Stimulated activated CD4-positive, alpha-beta T cell treated with anti-CD3 and anti-CD28 coated beads, TNF-alpha, amount 100 ng/mL, for 48 hours (primary cell): ENCODE results near the gene EPYC.

Experiments used
- DNase-seq, 3 donors: peaks; one replicate each; pipeline ENCODE4 v3.0.0-alpha.2; 2020; ENCODE audit warnings: low read depth in 3 of 3

EPYC gene, protein sequence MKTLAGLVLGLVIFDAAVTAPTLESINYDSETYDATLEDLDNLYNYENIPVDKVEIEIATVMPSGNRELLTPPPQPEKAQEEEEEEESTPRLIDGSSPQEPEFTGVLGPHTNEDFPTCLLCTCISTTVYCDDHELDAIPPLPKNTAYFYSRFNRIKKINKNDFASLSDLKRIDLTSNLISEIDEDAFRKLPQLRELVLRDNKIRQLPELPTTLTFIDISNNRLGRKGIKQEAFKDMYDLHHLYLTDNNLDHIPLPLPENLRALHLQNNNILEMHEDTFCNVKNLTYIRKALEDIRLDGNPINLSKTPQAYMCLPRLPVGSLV

DNA sequence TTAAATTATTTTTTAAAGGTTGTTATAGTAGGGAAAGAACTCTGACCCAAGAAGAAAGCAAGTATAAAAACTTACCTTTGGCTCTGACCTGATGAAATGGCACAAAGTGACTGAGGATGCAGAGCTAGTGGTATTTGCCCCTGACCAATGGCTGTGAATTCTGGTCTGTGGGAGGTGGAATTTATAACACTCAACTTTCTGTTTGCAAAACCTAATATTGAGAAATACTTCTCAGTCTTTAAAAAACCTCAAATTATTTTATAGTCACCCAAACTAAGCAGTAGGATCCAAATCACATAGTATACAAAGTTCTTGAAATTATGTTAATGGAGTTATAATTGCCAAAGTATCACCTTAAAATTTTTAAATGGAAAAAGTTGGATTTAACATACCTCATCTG is at the start of gene EPYC:
Gene EPYC, minus strand, starts transcription at position 101 of the 400 bp plus-strand sequence. CDS start 2,407 bp downstream, outside the sequence.
- DNase-seq, result no peak

DNA sequence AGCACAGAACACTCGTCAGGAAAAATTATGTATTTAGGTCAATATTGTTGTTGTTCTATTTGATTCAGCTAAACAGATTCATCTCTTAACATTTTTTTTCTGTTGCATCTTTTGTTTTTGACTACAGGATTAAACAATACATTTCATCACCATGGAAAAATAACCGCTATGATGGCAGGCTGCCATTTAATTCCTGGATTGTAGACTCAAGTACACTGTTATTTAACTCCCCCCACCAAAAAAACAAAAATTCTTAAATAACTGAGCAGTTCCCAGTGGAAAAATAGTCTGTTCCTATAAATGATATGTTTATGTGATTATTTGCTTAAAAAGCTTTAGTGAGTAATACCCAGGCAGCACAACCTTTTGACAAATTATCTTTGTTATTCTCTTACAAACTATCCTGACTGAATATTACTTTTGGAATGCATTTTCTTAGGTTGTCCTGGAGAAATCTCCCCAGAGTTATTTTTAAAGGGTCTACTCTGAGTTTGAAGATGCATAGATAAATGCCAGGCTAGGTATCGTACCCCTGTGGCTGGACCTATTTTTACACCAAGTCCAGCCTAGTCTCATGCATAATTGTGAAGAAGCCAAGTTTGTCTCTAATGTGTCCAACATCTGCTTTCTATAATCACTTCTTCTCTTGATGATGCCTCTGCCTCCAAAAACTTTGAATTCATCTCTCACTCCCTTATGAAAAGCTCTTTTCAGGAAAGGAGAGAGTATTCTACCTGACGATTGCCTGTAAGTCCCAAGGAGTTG is 49.4 kb upstream of the EPYC start:
- no peak for DNase-seq

DNA sequence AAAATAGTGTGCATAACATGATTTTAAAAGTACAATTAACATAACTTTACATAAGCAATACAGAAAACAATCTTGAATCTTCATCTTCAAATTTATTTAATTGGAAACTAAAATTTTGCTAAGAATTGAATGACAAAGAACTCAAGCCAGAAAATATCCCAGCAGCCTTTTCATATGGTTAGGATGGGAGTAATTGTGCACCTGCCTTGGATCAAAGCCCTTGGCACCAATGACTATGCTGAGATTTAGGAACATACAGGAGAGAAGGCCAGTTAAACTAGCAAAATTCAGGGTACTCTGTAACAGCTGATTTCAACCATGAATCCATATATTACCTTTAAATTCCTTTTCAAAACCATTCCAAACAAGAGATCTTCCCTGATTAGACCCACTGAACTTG is 47.3 kb upstream of the EPYC start:
- DNase-seq, result no peak

DNA sequence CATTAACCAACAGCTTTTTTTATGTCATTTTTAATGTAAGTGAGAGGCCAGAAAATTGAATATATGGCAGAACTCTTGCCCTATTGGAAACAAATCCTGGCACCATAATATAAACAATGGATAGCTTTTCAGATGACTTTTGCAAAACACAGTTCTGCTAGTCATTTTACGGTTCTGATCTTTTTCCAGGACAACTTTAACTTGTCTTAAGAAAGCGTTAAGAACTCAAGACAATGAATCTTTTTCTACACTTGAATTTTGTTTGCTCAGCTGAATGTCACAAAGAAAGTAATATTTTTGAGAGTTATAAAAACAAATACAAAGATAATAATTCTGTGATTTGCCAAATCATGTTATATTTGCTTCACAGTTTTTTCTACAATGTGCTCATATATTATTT is 39.8 kb upstream of the EPYC start:
- DNase-seq, result no peak

DNA sequence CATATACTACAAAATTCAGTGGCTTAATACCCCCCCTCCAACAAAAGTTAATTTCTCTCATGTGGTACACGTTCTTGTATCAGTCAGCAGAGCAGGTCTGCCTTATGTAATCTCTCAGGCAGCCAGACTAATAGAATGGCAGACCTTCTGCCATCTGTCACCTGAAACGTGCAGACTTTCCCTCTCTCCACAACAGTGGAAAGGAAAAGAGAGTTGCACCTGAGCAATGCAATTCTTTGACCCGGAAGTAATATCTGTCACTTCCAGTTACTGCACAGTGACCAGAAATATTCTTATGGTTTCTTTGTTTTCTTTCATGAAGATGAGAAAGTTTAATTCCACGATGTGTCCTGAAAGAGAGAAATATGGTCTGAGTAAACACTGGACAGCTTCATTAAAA is 38.6 kb upstream of the EPYC start:
- no peak for DNase-seq

DNA sequence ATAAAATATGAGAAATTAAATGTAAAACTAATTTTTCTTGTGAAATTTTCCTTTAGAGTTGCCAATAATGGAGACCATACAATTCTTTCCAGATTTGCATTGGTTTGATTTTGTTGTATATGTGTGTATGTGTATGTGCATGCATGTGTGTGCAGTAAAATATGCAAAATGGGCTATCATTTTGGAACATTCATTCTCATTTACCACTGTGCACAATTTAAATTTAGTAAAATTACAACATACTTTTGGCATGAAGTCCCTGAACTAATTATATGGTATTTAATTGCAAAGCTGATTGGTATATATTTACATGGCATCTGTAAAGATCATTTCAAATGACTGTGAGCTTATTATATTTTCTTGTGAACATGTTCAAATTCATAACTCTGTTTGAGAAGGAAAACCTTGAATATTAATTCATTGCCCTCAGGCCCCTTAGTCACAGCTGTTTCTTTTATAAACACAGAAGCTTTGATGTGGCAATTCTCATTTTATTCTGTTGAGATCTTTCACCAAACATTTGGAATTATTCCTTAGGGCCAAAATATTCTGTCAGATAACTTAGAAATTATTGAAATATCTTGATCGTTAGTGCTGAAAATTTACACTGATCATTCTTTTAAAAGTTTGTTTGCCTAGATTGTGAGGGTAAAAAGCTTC is 35.5 kb upstream of the EPYC start:
- no peak for DNase-seq

DNA sequence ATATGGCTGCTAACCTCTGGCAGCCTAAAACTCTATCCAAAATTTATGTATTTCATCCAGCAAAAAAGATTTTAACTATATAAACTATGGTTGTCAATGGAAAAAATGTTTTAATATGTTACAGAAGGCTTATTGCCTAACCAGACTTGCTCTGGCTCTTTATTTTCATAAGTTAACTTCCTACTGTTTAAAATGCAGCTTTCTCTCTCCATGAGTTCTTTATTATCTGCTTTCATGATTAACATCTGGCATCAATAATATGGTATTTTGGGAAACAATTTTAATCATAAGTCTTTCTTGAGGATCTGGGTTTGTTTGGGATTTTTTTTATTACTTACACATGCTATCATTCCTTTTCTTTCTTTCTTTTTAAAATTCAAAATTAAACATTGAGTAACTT is 32.5 kb upstream of the EPYC start:
- DNase-seq, result no peak

DNA sequence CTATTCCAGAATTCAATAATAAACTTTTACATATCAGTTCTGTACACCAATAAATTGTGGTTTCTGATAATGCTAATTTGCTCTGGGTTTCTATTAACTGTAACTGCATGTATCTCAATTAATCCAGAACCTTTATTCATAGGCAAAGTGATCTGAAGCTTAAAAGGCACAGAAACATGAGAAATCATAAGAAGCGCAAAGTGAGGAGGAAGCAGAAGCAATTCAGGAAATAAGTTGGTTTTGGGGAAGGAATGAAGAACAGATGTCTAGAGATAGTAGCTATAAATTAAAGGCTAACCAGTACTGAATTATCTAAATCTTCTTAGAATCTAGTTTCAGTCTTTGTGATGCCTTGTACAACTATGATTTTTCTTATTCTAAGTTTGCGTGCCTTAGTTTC is 28.5 kb upstream of the EPYC start:
- DNase-seq, result no peak

DNA sequence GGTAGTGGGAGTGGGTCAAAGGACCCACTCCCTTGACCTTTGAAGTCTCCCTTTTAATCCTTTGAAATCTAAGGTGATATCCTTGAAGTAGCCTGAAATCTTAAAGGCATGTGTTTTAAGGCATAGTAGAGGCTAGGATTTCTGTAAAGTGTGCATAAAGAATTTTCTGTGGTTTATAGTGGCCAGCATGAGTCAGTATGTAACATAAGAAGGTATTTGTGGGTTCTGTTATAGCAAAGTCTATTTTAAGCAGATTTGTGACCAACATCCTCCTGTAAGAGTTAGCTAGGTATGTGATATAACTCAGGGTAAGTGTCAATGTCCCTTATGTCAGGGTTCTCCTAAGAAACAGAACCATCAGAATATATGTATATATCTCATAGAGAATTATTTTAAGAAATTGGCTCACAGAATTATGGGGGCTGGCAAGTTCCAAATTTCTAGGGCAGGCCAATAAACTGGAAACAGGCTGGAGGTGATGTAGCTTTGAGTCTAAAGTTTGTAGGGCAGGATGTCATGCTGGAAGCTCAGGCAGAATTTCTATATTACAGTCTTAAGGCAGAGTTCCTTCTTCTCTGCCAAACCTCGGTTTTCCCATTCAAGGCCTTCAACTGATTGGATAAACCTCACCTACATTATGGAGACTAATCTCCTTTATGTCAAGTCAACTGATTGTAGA is 18.7 kb upstream of the EPYC start:
- DNase-seq, result no peak

DNA sequence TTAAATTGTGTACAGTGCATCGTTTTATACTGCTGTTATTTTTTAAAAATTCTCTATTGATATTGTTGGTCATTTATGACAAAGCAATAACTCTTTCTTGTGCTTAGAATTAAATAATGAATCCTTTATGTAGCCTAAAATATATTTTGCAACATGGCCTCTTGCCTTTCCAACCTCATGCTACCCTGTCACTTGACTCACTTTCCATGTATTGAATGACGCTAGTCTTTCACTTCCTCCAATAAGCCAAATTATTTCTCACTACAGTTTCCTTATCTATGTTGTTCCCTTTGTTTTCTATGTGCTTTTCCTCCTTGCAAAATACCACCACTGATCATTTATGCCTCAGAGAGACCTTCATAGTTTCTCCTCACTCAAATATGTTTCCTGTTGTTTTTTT is 16.3 kb upstream of the EPYC start:
- DNase-seq, result no peak

DNA sequence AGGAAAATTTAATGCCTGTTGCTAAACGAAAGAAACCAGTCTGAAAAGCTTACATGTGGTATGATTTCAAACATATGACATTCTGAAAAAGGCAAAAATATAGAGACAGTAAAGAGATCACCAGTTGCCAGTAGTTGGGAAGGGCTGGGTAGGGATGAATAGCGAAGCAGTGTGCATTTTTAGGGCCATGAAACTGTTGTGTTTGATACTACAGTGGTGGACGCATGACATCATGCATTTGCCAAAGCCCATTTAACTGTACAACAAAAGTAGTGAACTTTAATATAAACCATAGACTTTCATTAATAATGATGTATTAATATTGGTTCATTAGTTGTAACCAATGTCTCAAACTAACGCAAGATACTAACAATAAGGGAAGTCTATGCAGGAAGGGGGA is 14.7 kb upstream of the EPYC start:
- no peak for DNase-seq

DNA sequence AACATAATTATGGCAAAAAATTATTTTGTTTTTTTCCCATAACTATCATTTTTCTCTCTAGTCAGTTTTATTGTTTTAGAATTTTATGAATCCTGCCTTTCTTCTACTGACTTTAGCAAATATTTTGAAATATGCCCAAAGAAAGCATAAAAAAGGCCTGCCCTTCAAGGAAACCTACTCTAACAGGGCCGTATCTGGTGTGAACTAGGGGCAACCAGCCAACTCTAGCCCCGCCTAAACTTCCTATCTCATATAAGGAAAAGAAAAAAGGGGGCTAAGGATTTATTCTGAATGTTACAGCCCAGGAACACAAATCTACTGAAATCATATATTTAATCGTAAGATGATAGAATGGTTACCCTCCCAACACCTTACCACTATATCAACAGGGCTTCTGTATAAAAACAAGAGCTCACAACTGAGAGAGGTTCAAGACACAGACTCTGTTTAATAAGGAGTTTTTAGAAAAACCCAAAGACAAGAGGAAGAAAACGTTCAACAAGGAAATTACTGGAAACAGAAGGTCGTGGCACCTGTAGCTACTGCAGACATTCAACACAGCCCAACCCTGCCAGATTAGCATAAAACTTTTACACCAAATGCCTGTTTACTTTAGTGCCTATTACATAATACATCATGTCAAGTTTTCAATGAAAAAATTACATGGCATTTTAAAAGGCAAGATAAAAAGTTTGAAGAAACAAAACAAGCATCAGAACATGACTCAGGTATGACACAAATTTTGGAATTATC is 12.9 kb upstream of the EPYC start:
- DNase-seq, result no peak

DNA sequence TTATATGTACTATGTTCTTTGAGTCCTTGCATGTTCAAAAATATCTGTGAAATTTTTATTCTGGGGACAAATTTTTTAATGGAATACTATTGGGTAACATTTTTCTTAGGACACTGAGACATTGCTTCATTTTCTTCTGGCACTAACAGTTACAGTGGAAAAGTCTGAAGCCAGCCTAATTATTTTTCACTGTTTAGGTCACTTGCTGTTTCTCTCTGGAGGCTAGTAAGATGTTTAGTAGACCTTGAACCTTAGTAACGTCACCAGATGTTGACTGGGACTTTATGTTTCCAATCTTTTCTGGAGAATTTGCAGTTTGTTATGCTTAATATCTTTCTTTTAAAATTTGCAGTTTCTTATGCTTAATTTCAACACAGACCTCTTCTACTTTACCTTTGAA is 12.3 kb upstream of the EPYC start:
- no peak for DNase-seq

DNA sequence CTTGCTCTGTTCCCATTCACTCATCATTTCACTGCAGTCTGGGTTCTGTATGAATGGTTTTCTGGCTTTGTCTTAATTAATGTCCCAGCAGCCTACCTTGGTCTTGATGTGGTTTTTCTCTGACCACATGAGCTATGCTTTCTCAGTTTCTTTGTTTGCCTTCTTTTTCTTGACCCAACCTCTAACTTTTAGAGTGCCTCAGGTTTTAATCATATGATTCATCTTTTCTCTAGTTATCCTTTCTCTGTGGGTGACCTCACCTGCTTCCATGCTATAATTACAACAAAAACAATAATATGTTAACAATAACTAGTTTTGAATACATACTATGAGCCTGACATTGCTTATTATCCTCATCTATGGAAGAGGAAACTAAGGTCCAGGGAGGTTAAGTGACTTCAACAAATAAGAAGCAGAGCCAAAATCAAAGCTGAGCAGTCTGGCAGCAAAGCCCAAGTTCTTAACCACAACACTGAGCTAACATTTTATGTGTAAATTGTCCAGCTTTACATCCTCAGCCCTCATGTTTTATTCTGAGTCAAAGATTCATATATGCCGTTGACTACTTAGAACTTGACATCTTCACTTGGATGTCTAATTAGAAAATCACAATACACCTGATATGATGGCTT is 4.7 kb upstream of the EPYC start:
- no peak for DNase-seq

DNA sequence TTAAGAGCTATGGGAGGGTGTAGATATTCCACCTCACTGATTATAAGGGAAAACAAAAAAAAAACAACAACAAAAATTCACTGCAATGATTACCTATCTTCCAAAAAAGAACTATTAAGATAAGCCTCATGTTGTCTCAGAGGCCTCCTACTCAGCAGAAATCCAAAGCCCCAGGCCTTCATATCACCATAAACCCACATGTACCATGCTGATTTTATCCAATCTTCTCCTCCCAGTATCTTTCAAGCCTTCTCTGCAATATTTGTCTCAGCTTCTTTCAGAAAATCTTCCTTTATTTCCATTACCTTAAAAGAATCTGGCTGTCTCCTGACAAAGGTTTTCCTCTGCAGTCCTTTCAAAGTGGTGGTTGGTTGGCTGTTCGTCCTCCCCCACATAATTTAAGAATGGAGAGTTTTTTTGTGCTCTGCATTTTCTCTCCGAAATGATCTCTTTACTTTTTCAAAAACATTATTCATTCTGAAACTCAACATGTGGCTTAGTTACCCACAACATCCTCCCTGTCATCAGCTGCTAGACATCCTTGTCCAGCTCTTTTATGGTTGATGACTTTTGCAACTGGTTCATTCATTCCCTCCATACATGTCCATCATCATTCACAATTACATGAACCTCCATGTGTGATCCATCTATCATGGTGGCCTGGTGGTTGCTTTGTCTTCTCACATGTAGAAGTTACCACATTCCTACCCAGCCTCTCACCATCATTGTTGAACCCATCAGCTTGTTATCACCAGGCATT is 2.9 kb upstream of the EPYC start:
- no peak for DNase-seq

DNA sequence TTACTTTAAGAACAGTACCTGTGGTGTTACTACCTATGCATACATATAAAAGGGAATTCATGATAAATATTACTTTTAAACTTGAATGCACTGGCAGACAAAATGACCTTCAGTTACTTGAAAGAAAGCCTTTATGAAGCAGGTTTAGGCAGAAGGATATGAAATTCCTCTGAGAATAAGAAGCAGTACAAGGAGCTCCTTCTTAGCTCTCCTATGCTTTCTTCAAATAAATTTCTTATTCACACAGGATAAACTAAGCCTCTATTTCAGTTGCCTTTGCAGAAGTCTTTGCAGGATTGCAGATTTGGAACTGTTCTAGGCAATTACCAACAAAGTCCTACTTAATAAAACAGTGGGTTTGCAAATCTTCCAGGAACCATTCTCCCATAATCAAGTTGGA is 1.0 kb downstream of the EPYC start:
- no peak for DNase-seq

DNA sequence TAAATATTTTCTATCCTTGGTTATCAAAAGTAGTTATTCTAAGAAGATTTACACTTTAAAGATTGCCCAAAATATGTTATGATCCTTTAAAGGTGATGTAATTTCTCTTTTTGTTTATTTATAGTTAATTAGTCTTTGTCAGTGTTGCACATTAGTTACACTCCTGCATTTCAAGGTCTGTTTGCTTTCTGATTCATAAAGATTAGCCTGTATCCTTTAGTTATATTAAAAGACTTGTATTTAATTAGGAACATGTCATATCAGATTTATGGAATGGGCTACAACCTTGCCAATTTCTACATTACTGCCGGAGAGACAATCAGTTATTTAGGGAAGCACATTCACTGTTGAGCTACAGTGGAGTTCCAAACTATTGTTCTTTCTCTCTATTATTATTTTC is 3.5 kb downstream of the EPYC start:
- no peak for DNase-seq

DNA sequence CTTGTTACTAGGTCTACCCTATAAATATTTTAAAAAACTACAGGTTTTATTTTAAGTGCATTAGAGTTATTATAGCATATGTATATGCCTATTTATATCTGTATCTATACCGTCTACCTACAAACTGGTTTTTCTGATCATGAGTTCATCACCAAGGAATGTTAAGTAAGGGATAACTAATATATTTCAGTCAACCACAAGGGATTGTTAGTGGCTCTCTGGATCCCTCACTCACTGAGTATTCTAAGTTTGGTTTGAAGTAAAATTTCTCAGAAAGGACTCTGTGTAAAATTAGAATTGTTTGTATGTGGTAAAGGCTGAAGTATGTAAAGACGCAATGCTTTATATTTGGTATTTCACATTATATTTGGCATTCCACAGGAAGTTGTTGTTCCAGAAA is 4.8 kb downstream of the EPYC start:
- DNase-seq, result no peak

DNA sequence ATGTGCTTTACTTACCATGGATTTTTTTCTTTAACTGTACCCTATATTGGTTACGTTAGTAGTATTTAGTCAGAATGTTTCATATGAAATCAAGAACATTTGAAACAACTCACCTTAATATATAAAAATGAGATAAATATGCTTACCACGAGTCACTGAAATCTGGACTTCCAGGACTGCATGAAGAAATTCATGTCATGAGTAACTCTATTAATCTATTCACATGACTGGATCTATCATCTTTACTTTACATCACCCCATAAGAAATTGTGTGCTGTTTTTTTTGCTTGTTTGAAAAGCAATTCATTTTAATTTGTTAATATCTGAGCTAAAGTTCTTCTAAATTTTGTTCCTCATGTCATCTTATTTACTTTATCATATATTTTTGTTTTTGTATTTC is 5.2 kb downstream of the EPYC start:
- no peak for DNase-seq

DNA sequence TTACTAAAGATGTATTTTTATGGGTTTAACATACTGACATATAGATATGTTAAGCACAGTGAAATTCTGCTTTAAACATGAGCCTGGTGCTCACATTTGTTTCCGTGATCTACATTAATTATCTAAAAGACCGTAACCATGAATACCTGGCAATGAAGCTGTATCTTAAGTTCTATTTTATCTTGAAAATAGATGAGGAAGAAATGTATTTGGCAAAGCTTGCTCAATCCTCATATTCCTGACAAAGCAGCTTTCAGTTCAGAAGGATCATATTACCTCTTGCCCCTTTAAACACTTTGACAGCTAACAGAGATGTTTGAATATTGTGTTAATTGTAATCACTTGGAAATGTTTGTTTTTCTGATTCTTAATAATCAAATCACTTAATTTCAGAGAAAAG is 9.8 kb downstream of the EPYC start:
- no peak for DNase-seq
